HG02970 (cell line): ENCODE results near the gene SPAAR.
"Not testable (repeated sequence)": the region's sequence is repeated elsewhere in the genome, so short reads cannot be mapped to it uniquely, and the experiment has no call there.

Source experiments
- ATAC-seq: cut with Tn5 transposase; IDR thresholded peaks from one replicate; pipeline ENCODE4 v1.9.1; 2021; ENCODE audit warnings: mild to moderate bottlenecking, moderate library complexity, moderate number of reproducible peaks; ENCODE audit not compliant: unreplicated experiment, low FRiP score

Gene SPAAR

GRCh38 chr9:35919212-35920008, 10.1 kb downstream of the SPAAR start:
- ATAC-seq, result no peak

DNA sequence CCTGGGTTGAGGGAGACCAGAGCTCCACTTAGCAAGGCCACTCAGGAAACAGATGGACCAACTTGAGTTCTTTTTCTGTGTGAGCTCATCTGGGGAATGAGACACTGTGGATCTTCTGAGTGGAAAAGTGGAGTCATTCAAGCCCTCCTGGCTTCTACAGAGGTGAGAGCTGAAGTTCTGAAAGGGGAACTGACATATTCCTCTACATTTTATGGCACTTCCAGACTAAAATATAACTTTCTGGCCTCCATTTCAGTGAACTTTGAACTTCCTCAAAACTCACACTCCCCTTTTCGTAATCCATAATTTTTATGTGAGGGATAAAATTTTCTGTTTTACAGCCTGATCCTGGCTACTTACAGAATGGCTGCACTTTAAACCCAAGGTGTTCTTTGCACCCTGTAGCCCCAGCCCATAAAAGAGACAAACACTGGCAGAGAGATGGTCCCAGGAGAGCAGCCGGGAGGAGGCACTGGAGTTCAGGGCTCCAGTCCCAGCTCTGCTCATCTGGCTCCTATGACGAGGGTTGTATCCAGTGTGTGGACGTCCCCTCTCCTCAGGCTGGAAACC, 10.8 kb downstream of the SPAAR start:
- no peak for ATAC-seq

DNA sequence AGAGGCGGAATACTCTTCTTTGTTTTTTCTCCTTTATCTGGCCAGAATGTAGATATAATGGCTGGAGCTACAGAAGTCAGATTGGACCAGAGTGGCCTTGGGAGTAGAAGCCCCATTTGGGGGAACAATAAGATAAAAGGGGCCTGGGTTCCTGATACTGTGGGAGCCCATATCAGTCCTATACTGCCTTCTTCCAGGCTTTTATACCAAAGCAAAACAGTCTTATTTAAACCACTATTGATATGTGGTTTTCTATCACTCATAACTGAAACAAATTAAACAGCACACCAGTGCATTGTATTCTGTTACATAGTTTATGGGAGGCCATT, 14.3 kb downstream of the SPAAR start:
- ATAC-seq, result no peak

DNA sequence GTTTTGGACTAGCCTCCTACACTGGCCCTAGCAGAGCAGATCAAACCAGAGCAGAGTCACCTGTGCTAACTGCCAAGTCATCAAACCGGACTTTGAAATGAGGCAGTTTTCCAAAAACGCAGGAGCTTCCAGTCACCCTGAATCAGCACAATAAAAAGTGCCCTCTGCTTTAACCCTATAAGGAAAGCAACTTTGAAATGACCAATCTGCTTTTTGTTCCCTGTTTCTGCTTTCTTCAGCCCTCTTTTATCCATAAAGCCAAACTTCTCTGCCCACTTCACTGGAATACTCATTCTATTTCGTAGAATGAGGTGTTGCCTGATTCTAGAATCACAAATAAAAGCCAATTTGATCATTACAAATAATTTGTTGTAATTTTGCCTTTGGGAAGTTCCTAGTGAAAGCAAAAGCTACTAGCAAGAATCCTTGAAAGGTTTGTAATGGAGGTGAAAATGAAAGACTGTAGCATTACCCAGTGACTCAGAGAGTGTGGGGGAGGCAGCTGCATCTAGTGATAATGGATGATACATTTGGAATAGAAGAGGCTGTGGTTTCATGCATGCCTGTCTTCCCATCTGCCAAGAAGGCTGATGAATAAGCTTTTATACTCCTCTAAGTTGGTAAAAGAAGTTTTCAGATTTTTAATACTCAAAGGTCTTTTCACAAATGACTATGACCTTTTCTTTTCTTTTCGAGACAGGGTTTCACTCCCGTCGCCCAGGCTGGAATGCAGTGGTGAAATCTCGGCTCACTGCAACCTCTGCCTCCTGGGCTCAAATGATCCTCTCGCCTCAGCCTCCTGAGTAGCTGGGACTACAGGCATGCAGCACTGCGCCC, 14.9 kb downstream of the SPAAR start:
- no peak for ATAC-seq

- ATAC-seq, result no peak
Observed at GRCh38 chr9:35928591-35929452, 19.5 kb downstream of the SPAAR start.

GRCh38 chr9:35929453-35929718, 20.1 kb downstream of the SPAAR start:
- ATAC-seq, result no peak

DNA sequence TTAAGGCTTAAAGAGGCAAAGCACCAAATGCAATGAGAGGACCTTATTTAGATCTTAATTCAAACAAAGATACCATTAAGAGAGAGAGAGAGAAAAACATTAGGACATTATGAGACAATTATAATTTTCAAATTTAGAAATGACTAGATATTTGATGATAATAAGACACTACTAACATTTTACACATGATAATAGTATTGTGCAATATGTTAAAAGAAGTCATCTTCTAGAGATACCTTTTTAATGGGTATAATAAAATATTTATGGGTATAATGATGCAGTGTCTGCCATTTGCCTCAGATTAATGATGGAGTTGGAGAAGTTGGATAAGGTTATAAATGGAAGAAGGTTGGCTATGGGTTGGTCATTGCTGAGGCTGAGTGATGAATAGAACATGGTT, 21.2 kb downstream of the SPAAR start:
- ATAC-seq, result no peak

DNA sequence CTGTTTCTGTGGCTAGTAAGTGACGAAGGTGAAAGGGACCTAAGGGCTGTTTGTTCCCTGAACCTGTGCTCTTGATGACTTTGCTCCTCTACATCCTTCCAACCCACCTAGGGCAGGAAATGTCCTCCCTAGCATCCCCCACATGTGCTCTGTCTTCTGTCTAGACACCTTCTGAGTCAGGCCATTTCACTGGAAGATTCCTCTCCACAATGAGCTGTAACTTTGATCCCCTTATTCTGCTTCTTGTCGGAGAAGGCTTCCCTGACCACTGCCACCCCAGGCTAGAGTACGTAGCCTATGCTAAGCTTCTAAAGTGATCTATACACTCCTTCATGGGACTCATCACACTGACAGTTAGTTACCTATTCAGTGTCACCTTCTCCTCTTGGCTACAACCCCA, 21.7 kb downstream of the SPAAR start:
- no peak for ATAC-seq

DNA sequence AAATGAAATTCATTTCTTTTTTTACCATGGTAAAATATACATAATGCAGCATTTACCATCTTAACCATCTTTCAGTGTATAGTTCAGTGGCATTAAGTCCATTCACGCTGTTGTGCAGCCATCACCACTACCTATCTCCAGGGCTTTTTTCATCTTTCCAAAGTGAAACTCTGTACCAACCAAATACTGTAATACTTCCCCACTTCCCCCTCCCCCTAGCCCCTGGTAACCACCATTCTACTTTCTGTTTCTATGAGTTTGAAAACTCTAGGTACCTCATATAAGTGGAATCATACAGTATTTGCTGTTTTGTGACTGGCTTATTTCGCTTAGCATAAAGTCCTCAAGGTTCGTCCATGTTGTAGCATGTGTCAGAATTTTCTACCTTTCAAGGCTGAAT, 23.4 kb downstream of the SPAAR start:
- no peak for ATAC-seq

GRCh38 chr9:35933550-35934067, 24.3 kb downstream of the SPAAR start:
- no peak for ATAC-seq

GRCh38 chr9:35934069-35934468, 24.8 kb downstream of the SPAAR start:
- not testable (repeated sequence) for ATAC-seq

GRCh38 chr9:35935261-35935660, 26.0 kb downstream of the SPAAR start:
- ATAC-seq, result no peak

DNA sequence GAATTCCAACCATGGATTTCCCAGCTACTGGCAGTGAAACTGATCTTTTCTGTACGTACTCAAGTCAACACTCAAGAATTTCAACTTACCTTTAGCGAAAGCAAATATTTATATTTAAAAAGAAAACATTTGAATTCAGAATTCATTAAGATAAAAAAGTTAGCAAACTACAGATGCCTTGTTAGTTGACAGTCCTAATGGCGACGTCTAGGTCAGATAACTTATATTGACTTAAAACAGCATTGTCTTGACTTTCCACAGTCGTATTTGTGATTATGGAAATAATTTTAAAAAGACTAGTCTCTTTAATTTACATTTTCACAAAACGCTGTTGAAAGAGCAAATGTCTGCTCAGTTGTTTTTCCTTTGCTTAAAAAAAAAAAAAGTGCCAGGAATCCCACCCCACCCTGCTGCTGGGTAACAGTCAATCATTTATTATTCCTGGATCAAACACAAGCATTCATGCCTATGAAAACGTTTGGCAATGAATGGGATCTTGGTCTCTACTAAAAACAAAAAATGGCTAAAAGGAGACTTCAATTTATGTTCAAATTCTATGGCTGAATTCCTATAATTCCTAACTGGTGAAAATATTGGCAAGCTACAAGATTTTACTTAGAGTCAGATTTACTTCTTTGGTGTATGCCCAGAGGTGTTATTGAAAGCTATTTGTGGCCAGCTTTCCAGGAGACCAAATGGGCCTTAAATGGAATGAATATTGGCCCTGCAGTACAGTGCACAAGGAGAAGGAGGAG, 26.6 kb downstream of the SPAAR start:
- no peak for ATAC-seq

GRCh38 chr9:35937227-35937626, 27.9 kb downstream of the SPAAR start:
- ATAC-seq, result no peak

GRCh38 chr9:35938474-35939356, 29.4 kb downstream of the SPAAR start:
- no peak for ATAC-seq

DNA sequence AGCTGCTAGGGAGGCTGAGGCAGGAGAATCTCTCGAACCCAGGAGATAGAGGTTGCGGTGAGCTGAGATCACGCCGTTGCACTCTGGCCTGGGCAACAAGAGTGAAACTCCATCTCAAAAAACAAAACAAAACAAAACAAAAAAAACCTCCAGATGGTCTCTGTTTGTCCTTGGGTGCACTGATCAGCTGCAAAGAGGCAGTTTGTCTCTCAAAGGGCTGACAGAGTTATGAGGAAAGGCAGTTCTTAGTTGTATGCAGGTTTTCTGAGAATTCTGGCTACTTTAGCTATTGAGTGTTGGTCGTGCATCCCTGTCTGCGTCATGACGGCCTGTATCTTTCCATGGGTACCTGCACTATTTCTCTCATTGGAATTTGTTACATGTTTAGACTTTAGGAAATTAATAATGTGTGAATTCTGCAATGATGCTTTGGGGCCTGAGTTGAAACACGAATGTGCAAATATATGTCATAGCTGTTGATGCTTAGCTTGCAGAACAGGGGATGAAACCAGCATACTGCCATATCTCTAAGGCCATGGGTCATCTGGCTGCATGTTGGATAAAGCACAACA, 30.5 kb downstream of the SPAAR start:
- ATAC-seq, result no peak

GRCh38 chr9:35940458-35941407, 31.4 kb downstream of the SPAAR start:
- ATAC-seq, result no peak

GRCh38 chr9:35942286-35942685, 33.0 kb downstream of the SPAAR start:
- no peak for ATAC-seq
